Measurements from ENCODE around the gene HEYL. TPM values are rescaled to one million over a fixed set of nuclear protein-coding genes. Genes with fewer than 3 reads are reported as not detected.

Gene HEYL
- total RNA-seq, 1 experiment from 2014 or later, result 0.17 TPM

GRCh38 chr1:39671433-39671792 is 32.0 kb upstream of the HEYL start:
- no peaks in the 10 kb centered on the region for H3F3A ChIP-seq (ENCODE audit: insufficient read depth, low read depth)
- no peak overlapping the region for H2AFZ ChIP-seq
- POLR2A ChIA-PET (ENCODE audit: unreplicated experiment), result interaction anchor here (0.6 kb wide), 1 partner anchor 65 kb away, joined by 4 read pairs; no protein-coding TSS in a partner anchor
- H3K36me3 ChIP-seq (ENCODE audit: low read depth), result no peaks in the 10 kb centered on the region
- peaks cover 31% of the 10 kb centered on the region for H3K27me3 ChIP-seq (ENCODE audit: insufficient read depth, low read depth)
- CTCF ChIA-PET, result interaction anchor here (0.6 to 1.4 kb wide), 2 partner anchors 20 to 68 kb away, joined by 4 to 13 read pairs; partner anchors contain the start of gene HPCAL4
- H3K4me3 ChIP-seq, result no peak overlapping the region; the same call in 1 of the 2 replicates
- H3K79me2 ChIP-seq (ENCODE audit: low read depth), result no peaks in the 10 kb centered on the region
- intact Hi-C loops (cut with micrococcal nuclease; ENCODE audit: unreplicated experiment), result no loop called here
- H3K4me2 ChIP-seq, result peak overlapping the region; percentile 54
- peaks cover 2% of the 10 kb centered on the region for H3K4me1 ChIP-seq (replicated peaks; ENCODE audit: insufficient read depth)
- no peaks in the 10 kb centered on the region for H3K9me3 ChIP-seq (ENCODE audit: insufficient read depth, low read depth)
- H3K9me2 ChIP-seq (ENCODE audit: insufficient read depth), result no peaks in the 10 kb centered on the region
- H3K27ac ChIP-seq, result no peak overlapping the region
- TF ChIP-seq EZH2 (IDR thresholded peaks at IDR 0.05; ENCODE audit: low read depth) (no peak), CTCF (conservative IDR thresholded peaks at IDR 0.05) (no peak)
- no TSS peak for BruUV-seq (replicated peaks)
- DNase-seq, result no peak
- no peaks in the 10 kb centered on the region for H4K20me1 ChIP-seq (ENCODE audit: insufficient read depth)

- Histone ChIP-seq H3K9me3 (ENCODE audit: insufficient read depth, low read depth) (no peaks in the 10 kb centered on the region), H3F3A (ENCODE audit: insufficient read depth, low read depth) (no peaks in the 10 kb centered on the region), H3K36me3 (ENCODE audit: low read depth) (no peaks in the 10 kb centered on the region), H3K4me3 (no peak overlapping the region), H3K27ac (no peak overlapping the region), H3K79me2 (ENCODE audit: low read depth) (no peaks in the 10 kb centered on the region), H3K4me1 (replicated peaks; ENCODE audit: insufficient read depth) (no peaks in the 10 kb centered on the region), H4K20me1 (ENCODE audit: insufficient read depth) (no peaks in the 10 kb centered on the region), H2AFZ (no peak overlapping the region), H3K9me2 (ENCODE audit: insufficient read depth) (no peaks in the 10 kb centered on the region), H3K4me2 (no peak overlapping the region), H3K27me3 (ENCODE audit: insufficient read depth, low read depth) (peaks cover 36% of the 10 kb centered on the region)
- no TSS peak for BruUV-seq (replicated peaks)
- DNase-seq, result no peak
- ChIA-PET POLR2A (ENCODE audit: unreplicated experiment) (interaction anchor here (0.6 kb wide), 1 partner anchor 9 kb away, joined by 3 read pairs; no protein-coding TSS in a partner anchor), CTCF (interaction anchor here (0.6 to 1.4 kb wide), 4 partner anchors 13 to 450 kb away, joined by 3 to 16 read pairs (median 4); partner anchors contain the start of gene HPCAL4)
- intact Hi-C loops (cut with micrococcal nuclease; ENCODE audit: unreplicated experiment), result no loop called here
- TF ChIP-seq EZH2 (IDR thresholded peaks at IDR 0.05; ENCODE audit: low read depth) (no peak), CTCF (conservative IDR thresholded peaks at IDR 0.05) (no peak)
Measured at GRCh38 chr1:39670689-39671088, 31.2 kb upstream of the HEYL start.

GRCh38 chr1:39668894-39669293 is 29.5 kb upstream of the HEYL start:
- Histone ChIP-seq H4K20me1 (ENCODE audit: insufficient read depth) (no peaks in the 10 kb centered on the region), H3K9me3 (ENCODE audit: insufficient read depth, low read depth) (no peaks in the 10 kb centered on the region), H3K4me2 (no peak overlapping the region), H3K79me2 (ENCODE audit: low read depth) (no peaks in the 10 kb centered on the region), H3K36me3 (ENCODE audit: low read depth) (no peaks in the 10 kb centered on the region), H3K4me1 (replicated peaks; ENCODE audit: insufficient read depth) (no peaks in the 10 kb centered on the region), H3K4me3 (no peak overlapping the region), H2AFZ (no peak overlapping the region), H3F3A (ENCODE audit: insufficient read depth, low read depth) (no peaks in the 10 kb centered on the region), H3K27ac (no peak overlapping the region), H3K27me3 (ENCODE audit: insufficient read depth, low read depth) (peaks cover 37% of the 10 kb centered on the region), H3K9me2 (ENCODE audit: insufficient read depth) (no peaks in the 10 kb centered on the region)
- TF ChIP-seq CTCF (conservative IDR thresholded peaks at IDR 0.05), result no peak
- intact Hi-C loops (cut with micrococcal nuclease; ENCODE audit: unreplicated experiment), result no loop called here
- ChIA-PET POLR2A (ENCODE audit: unreplicated experiment) (interaction anchor here (0.6 kb wide), 1 partner anchor 13 kb away, joined by 8 read pairs; no protein-coding TSS in a partner anchor), CTCF (interaction anchor here (0.6 kb wide), 2 partner anchors 51 to 481 kb away, joined by 5 to 10 read pairs; no protein-coding TSS in a partner anchor)
- BruUV-seq (replicated peaks), result no TSS peak
- DNase-seq, result no peak

Measured in PC-9 (cell line).